Neural cell (in vitro differentiated cells): ENCODE measurements around the gene DLST. TPM values are rescaled to one million over a fixed set of nuclear protein-coding genes. Genes with fewer than 3 reads are reported as not detected.

Source experiments
- H2AFZ ChIP-seq: fragments of 200-600, 300-800 bp; sonication (generic), shearing (Covaris generic); 2 replicates; pipeline ENCODE4 v1.6.0; 2014; ENCODE audit warnings: low read depth, mild to moderate bottlenecking, antibody characterized with exemption, low read length, moderate library complexity
- H3F3A ChIP-seq: fragments of 200-600 bp; shearing (Covaris generic); 2 replicates; pipeline ENCODE4 v1.6.1; 2016; ENCODE audit warnings: mild to moderate bottlenecking, moderate library complexity, mixed read lengths, antibody characterized with exemption, low read length; ENCODE audit not compliant: insufficient read depth, poor library complexity, severe bottlenecking
- H3K27ac ChIP-seq: fragments of 200-600, 300-800 bp; sonication (generic), shearing (Covaris generic); 2 replicates; pipeline ENCODE4 v1.5.1; 2014; ENCODE audit warnings: mild to moderate bottlenecking, low read length, moderate library complexity
- H3K27me3 ChIP-seq: fragments of 300-800, 200-600 bp; sonication (generic), shearing (Covaris generic); 2 replicates; pipeline ENCODE4 v1.6.0; 2014; ENCODE audit warnings: mild to moderate bottlenecking, low read depth, low read length, moderate library complexity; ENCODE audit not compliant: insufficient read depth
- H3K36me3 ChIP-seq: fragments of 300-800, 200-600 bp; sonication (generic), shearing (Covaris generic); 2 replicates; pipeline ENCODE4 v1.5.1; 2014; ENCODE audit warnings: mild to moderate bottlenecking, antibody characterized with exemption, low read length, moderate library complexity; ENCODE audit not compliant: insufficient read depth
- H3K4me2 ChIP-seq: fragments of 300-800, 200-600 bp; sonication (generic), shearing (Covaris generic); 2 replicates; pipeline ENCODE4 v1.6.0; 2014; ENCODE audit warnings: mild to moderate bottlenecking, low read length
- H3K4me3 ChIP-seq: fragments of 300-800, 200-600 bp; sonication (generic), shearing (Covaris generic); 2 replicates; pipeline ENCODE4 v1.5.1; 2014; ENCODE audit warnings: mild to moderate bottlenecking, low read length, moderate library complexity
- H3K79me2 ChIP-seq: fragments of 200-600 bp; shearing (Covaris generic); replicated peaks from 2 replicates; pipeline ENCODE4 v1.6.0; 2014; ENCODE audit warnings: mild to moderate bottlenecking, low read length, moderate library complexity; ENCODE audit not compliant: insufficient read depth
- H3K9ac ChIP-seq: fragments of 300-800, 200-600 bp; sonication (generic), shearing (Covaris generic); 2 replicates; pipeline ENCODE4 v1.6.1; 2016; ENCODE audit warnings: mild to moderate bottlenecking, low read length, mixed read lengths
- H3K9me2 ChIP-seq: fragments of 200-600 bp; shearing (Covaris generic); 2 replicates; pipeline ENCODE4 v1.6.1; 2016; ENCODE audit warnings: mild to moderate bottlenecking, low read length, mixed read lengths; ENCODE audit not compliant: insufficient read depth
- H3K9me3 ChIP-seq: fragments of 200-600, 300-800 bp; sonication (generic), shearing (Covaris generic); 2 replicates; pipeline ENCODE4 v1.6.1; 2016; ENCODE audit warnings: mild to moderate bottlenecking, mixed run types, low read length, moderate library complexity, mixed read lengths
- H4K20me1 ChIP-seq: fragments of 200-600 bp; shearing (Covaris generic); 2 replicates; pipeline ENCODE4 v1.6.1; 2016; ENCODE audit warnings: mild to moderate bottlenecking, mixed run types; ENCODE audit not compliant: insufficient read depth
- CTCF ChIP-seq: fragments of 450-650 bp; IDR thresholded peaks from 2 replicates; pipeline ENCODE4 v1.5.1; 2014; ENCODE audit warnings: antibody characterized with exemption, mild to moderate bottlenecking, moderate library complexity; ENCODE audit not compliant: poor library complexity, severe bottlenecking
- EP300 ChIP-seq: fragments of 450-650 bp; conservative IDR thresholded peaks from 2 replicates; pipeline ENCODE4 v1.6.1; 2014; ENCODE audit warnings: antibody characterized with exemption, mild to moderate bottlenecking, moderate library complexity; ENCODE audit not compliant: poor library complexity, severe bottlenecking
- EZH2 ChIP-seq: fragments of 200-600, 300-800 bp; shearing (Covaris generic), sonication (generic); IDR thresholded peaks from 2 replicates; pipeline ENCODE4 v1.6.1; 2014; ENCODE audit warnings: antibody characterized with exemption, low read length, borderline replicate concordance, mild to moderate bottlenecking; ENCODE audit not compliant: insufficient read depth, poor library complexity, severe bottlenecking
- MXI1 ChIP-seq: fragments of 450-650 bp; conservative IDR thresholded peaks from 2 replicates; pipeline ENCODE4 v1.6.1; 2014; ENCODE audit warnings: antibody characterized with exemption, mild to moderate bottlenecking; ENCODE audit not compliant: poor library complexity, severe bottlenecking
- POLR2AphosphoS5 ChIP-seq: IDR thresholded peaks from 2 replicates; pipeline ENCODE4 v1.6.1; 2012
- RAD21 ChIP-seq: fragments of 450-650 bp; conservative IDR thresholded peaks from 2 replicates; pipeline ENCODE4 v1.6.1; 2014; ENCODE audit warnings: antibody characterized with exemption, mild to moderate bottlenecking, moderate library complexity
- REST ChIP-seq: IDR thresholded peaks from 2 replicates; pipeline ENCODE4 v1.6.1; 2012; ENCODE audit warnings: borderline replicate concordance
- SMC3 ChIP-seq: fragments of 450-650 bp; conservative IDR thresholded peaks from 2 replicates; pipeline ENCODE4 v1.6.1; 2014; ENCODE audit warnings: antibody characterized with exemption, mild to moderate bottlenecking, moderate library complexity; ENCODE audit not compliant: poor library complexity
- TAF1 ChIP-seq: IDR thresholded peaks from 2 replicates; pipeline ENCODE4 v1.6.1; 2012; ENCODE audit warnings: low read depth
- polyA plus RNA-seq: library from polyadenylated mRNA; depleted of rRNA; stranded (reverse); fragments of >200 nt; gene quantifications from 2 replicates; pipeline ENCODE4 v1.2.3, GENCODE V29; 2014

DLST gene
- polyA plus RNA-seq, 1 donor from 2014 or later: 59.7 TPM

- H3K9ac ChIP-seq: no peak overlapping the region
- no peak overlapping the region for H3K4me2 ChIP-seq
- no peaks in the 10 kb centered on the region for H4K20me1 ChIP-seq
- H3K27me3 ChIP-seq: no peaks in the 10 kb centered on the region
- H3K4me3 ChIP-seq: no peak overlapping the region
- no peaks in the 10 kb centered on the region for H3F3A ChIP-seq
- no peaks in the 10 kb centered on the region for H3K79me2 ChIP-seq
- H3K9me3 ChIP-seq: no peaks in the 10 kb centered on the region
- H3K9me2 ChIP-seq: no peaks in the 10 kb centered on the region
- TF ChIP-seq EZH2: no peak
- TF ChIP-seq SMC3: no peak
- TF ChIP-seq MXI1: no peak
- no peaks in the 10 kb centered on the region for H3K36me3 ChIP-seq
- H2AFZ ChIP-seq: no peak overlapping the region
- H3K27ac ChIP-seq: no peak overlapping the region
Measured at GRCh38 chr14:74948228-74949175, 66.8 kb downstream of the DLST start.

GRCh38 chr14:74949191-74949601 lies 67.5 kb downstream of the DLST start:
- Histone ChIP-seq H3K9me3 (no peaks in the 10 kb centered on the region), H3K27ac (no peak overlapping the region), H2AFZ (no peak overlapping the region), H3K36me3 (no peaks in the 10 kb centered on the region), H4K20me1 (no peaks in the 10 kb centered on the region), H3K9ac (no peak overlapping the region), H3K4me2 (no peak overlapping the region), H3K27me3 (no peaks in the 10 kb centered on the region), H3K79me2 (no peaks in the 10 kb centered on the region), H3K9me2 (no peaks in the 10 kb centered on the region), H3F3A (no peaks in the 10 kb centered on the region), H3K4me3 (no peak overlapping the region)
- no peak for TF ChIP-seq POLR2AphosphoS5
- no peak for TF ChIP-seq EP300
- no peak for TF ChIP-seq MXI1
- no peak for TF ChIP-seq TAF1

- Histone ChIP-seq H3K4me3 (no peak overlapping the region), H2AFZ (no peak overlapping the region), H3K9ac (no peak overlapping the region), H4K20me1 (no peaks in the 10 kb centered on the region), H3K9me2 (no peaks in the 10 kb centered on the region), H3K27me3 (peaks cover 4% of the 10 kb centered on the region), H3K9me3 (no peaks in the 10 kb centered on the region), H3K27ac (no peak overlapping the region), H3K4me2 (no peak overlapping the region), H3K79me2 (no peaks in the 10 kb centered on the region), H3K36me3 (no peaks in the 10 kb centered on the region), H3F3A (no peaks in the 10 kb centered on the region)
- TF ChIP-seq EP300 (no peak), POLR2AphosphoS5 (no peak), CTCF (no peak), MXI1 (no peak), REST (no peak), TAF1 (no peak), SMC3 (no peak), RAD21 (no peak), EZH2 (no peak)
Measured at GRCh38 chr14:74949859-74950573, 68.3 kb downstream of the DLST start.
